ENCODE measurements around the gene DNM1L. TPM values are rescaled to one million over a fixed set of nuclear protein-coding genes. Genes with fewer than 3 reads are reported as not detected.

The DNM1L gene
- total and polyA plus RNA-seq, 10 of the 15 experiments (the other 5 are each of a cell fraction or from before 2014, with no cell fraction given): 23.1 to 201 (median 63.9) TPM

DNA sequence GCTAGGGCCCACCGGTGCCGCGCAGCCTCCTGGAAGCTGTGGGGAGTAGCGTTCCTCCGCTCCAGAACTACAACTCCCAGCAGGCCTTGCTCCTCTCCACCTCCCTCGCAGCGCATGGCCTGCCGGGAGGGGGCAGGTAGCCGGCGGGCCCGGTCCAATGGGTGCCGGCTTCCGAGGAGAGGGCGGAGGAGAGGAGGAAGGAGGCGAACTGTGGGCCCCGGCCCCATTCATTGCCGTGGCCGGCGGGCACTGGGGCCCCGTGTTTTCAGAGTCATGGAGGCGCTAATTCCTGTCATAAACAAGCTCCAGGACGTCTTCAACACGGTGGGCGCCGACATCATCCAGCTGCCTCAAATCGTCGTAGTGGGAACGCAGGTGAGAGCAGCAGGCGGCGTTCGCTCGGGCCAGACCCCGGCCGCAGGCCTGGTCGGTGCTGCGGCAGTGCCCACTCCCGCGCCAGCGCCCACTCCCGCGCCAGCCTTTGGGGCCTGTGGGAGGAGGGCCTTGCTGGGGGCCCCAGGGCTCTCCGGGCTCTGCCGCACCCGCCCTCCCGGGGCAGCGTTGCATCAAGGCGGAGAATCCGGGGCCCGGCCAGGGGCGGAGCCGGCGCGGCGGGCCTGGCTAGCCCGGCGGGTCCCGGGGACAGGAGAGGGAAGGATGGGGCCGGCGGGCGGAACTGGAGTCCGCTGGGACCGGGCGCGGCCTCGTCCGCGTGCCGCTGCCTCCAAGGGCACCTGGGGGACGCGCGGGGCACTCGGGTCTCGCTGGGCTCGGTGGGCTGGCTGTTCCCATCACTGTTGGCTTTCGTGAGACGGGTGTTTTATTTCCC is at the start of gene DNM1L (continued):
- peak; percentile 95 for TF ChIP-seq LARP7 (IDR thresholded peaks at IDR 0.05)
- TF ChIP-seq RAD51 (IDR thresholded peaks at IDR 0.05): no peak
- no peak for TF ChIP-seq ZZZ3 (IDR thresholded peaks at IDR 0.05; ENCODE audit: control insufficient read depth, insufficient read length, low read depth)
- peak; percentile 86 for TF ChIP-seq TAF1 (IDR thresholded peaks at IDR 0.05; ENCODE audit: borderline replicate concordance, low read depth, low read length)
- peak; percentile 81; the same call in 1 of the 2 replicates for TF ChIP-seq MXI1 (IDR thresholded peaks at IDR 0.05; ENCODE audit: low read depth, low read length)
- TF ChIP-seq SIN3A (IDR thresholded peaks at IDR 0.05; ENCODE audit: low read depth, low read length): peak; percentile 32; the same call in 1 of the 2 replicates
- no peak for TF ChIP-seq ZSCAN29 (IDR thresholded peaks at IDR 0.05)
- TF ChIP-seq, protein P1, sequence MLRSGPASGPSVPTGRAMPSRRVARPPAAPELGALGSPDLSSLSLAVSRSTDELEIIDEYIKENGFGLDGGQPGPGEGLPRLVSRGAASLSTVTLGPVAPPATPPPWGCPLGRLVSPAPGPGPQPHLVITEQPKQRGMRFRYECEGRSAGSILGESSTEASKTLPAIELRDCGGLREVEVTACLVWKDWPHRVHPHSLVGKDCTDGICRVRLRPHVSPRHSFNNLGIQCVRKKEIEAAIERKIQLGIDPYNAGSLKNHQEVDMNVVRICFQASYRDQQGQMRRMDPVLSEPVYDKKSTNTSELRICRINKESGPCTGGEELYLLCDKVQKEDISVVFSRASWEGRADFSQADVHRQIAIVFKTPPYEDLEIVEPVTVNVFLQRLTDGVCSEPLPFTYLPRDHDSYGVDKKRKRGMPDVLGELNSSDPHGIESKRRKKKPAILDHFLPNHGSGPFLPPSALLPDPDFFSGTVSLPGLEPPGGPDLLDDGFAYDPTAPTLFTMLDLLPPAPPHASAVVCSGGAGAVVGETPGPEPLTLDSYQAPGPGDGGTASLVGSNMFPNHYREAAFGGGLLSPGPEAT (IDR thresholded peaks at IDR 0.05; ENCODE audit: low read depth): peak; percentile 76
- peak; percentile 98 for TF ChIP-seq HCFC1 (IDR thresholded peaks at IDR 0.05; ENCODE audit: low read length)
- TF ChIP-seq TCF3 (IDR thresholded peaks at IDR 0.05; ENCODE audit: borderline replicate concordance, insufficient read depth, low read depth, low read length): peak; percentile 12; the same call in 1 of the 2 replicates
- TF ChIP-seq RCOR1 (conservative IDR thresholded peaks at IDR 0.05; ENCODE audit: low read depth, low read length): 0 out of 2 replicates have a peak, but pooled peaks have one; percentile 72
- peak; percentile 54 for TF ChIP-seq NRF1 (conservative IDR thresholded peaks at IDR 0.05; ENCODE audit: low read depth, low read length)
- TF ChIP-seq JUND (IDR thresholded peaks at IDR 0.05; ENCODE audit: low read depth, low read length): no peak
- TF ChIP-seq IRF4 (IDR thresholded peaks at IDR 0.05; ENCODE audit: low read depth, low read length): no peak
- TF ChIP-seq CREM (IDR thresholded peaks at IDR 0.05; ENCODE audit: low read depth): peak; percentile 79; the same call in 1 of the 2 replicates
- peak; percentile 94 for TF ChIP-seq POLR2A (IDR thresholded peaks at IDR 0.05; ENCODE audit: low read depth, low read length)
- 0 out of 2 replicates have a peak, but pooled peaks have one; percentile 44 for TF ChIP-seq RFX5 (IDR thresholded peaks at IDR 0.05; ENCODE audit: low read depth, low read length)
- TF ChIP-seq EGR1 (IDR thresholded peaks at IDR 0.05; ENCODE audit: borderline replicate concordance in 1 of 2, low read depth in 2 of 2, low read length in 2 of 2): peak in 1 of 2 experiments; percentile 60; a peak in 2 of 3 replicates
- peak; percentile 80 for TF ChIP-seq RELA (IDR thresholded peaks at IDR 0.05; ENCODE audit: borderline replicate concordance, partially characterized antibody)
- no peak for TF ChIP-seq FOXM1 (IDR thresholded peaks at IDR 0.05; ENCODE audit: low read depth, low read length)
- peak; percentile 93 for TF ChIP-seq POLR2AphosphoS5 (IDR thresholded peaks at IDR 0.05; ENCODE audit: low read length)
- peak; percentile 88 for TF ChIP-seq IKZF1 (conservative IDR thresholded peaks at IDR 0.05)
- peak; percentile 81; the same call in 1 of the 2 replicates for TF ChIP-seq PML (IDR thresholded peaks at IDR 0.05; ENCODE audit: low read length)
- peak; percentile 49; the same call in 1 of the 2 replicates for TF ChIP-seq NR2F1 (conservative IDR thresholded peaks at IDR 0.05)
- peak; percentile 83 for TF ChIP-seq SREBF1 (IDR thresholded peaks at IDR 0.05; ENCODE audit: low read length)
- peak; percentile 71; the same call in 1 of the 2 replicates for TF ChIP-seq TBL1XR1 (IDR thresholded peaks at IDR 0.05; ENCODE audit: low read depth, low read length)
- peak; percentile 82; the same call in 1 of the 2 replicates for TF ChIP-seq CHD1 (IDR thresholded peaks at IDR 0.05; ENCODE audit: low read depth, low read length)
- TF ChIP-seq NFYB (IDR thresholded peaks at IDR 0.05; ENCODE audit: insufficient read depth, low read depth, low read length): 0 out of 2 replicates have a peak, but pooled peaks have one; percentile 46
- TF ChIP-seq EED (IDR thresholded peaks at IDR 0.05; ENCODE audit: low read depth): peak; percentile 26; the same call in 1 of the 2 replicates
- peak; percentile 75; the same call in 1 of the 2 replicates for TF ChIP-seq STAT1 (conservative IDR thresholded peaks at IDR 0.05)
- 0 out of 2 replicates have a peak, but pooled peaks have one; percentile 57 for TF ChIP-seq POLR2AphosphoS2 (IDR thresholded peaks at IDR 0.05; ENCODE audit: low read depth, low read length)
- TF ChIP-seq CBX3 (IDR thresholded peaks at IDR 0.05; ENCODE audit: borderline replicate concordance, low read depth): no peak
- 0 out of 2 replicates have a peak, but pooled peaks have one; percentile 50 for TF ChIP-seq NBN (IDR thresholded peaks at IDR 0.05)

Data from GM12878 (cell line).